Transverse colon (tissue), 4 donors: ENCODE measurements around the gene MCM9. TPM values are rescaled to one million over a fixed set of nuclear protein-coding genes. Genes with fewer than 3 reads are reported as not detected.

Source experiments
- DNase-seq: peaks from one replicate; pipeline ENCODE4 v3.0.0-alpha.2; 2019
- H3K27ac ChIP-seq, 4 donors: fragments of 200-600 bp; sonication (generic); 2 replicates each; pipeline ENCODE4 v1.5.1; 2016 to 2018; ENCODE audit warnings: inconsistent platforms in 4 of 4
- H3K27me3 ChIP-seq: fragments of 200-600 bp; sonication (generic); 2 replicates; pipeline ENCODE4 v1.5.1; 2017; ENCODE audit warnings: inconsistent platforms
- H3K36me3 ChIP-seq, 4 donors: fragments of 200-600 bp; sonication (generic); 2 replicates each; pipeline ENCODE4 v1.5.1; 2017 to 2019; ENCODE audit warnings: inconsistent platforms in 4 of 4
- H3K4me1 ChIP-seq, 4 donors: fragments of 200-600 bp; sonication (generic); 2 replicates each; pipeline ENCODE4 v1.5.1; 2017 to 2020; ENCODE audit warnings: inconsistent platforms in 4 of 4
- H3K4me3 ChIP-seq, 4 donors: fragments of 200-600 bp; sonication (generic); 1 replicate in 1 of 4; 2 replicates in 3 of 4; pipeline versions ENCODE4 v1.5.1 to v1.6.1; 2017 to 2019; ENCODE audit warnings: inconsistent platforms in 4 of 4
- H3K9me3 ChIP-seq, 2 donors: fragments of 200-600 bp; sonication (generic); 2 replicates each; pipeline ENCODE4 v1.5.1; 2017 to 2019; ENCODE audit warnings: inconsistent platforms in 2 of 2
- CTCF ChIP-seq, 5 experiments: fragments of 200-600 bp in 3 of 5; fragments of 450-650 bp in 2 of 5; sonication (generic) in 3 of 5; IDR thresholded peaks; 1 replicate in 2 of 5; 2 replicates in 3 of 5; pipeline ENCODE4 v1.5.1; 2016 to 2017; ENCODE audit warnings: antibody characterized with exemption in 5 of 5, inconsistent platforms in 3 of 5, mild to moderate bottlenecking in 2 of 5, moderate library complexity in 1 of 5
- EP300 ChIP-seq: sonication (generic); formaldehyde crosslinking; IDR thresholded peaks from one replicate; pipeline ENCODE4 v1.6.1; 2017; ENCODE audit warnings: antibody characterized with exemption, low read depth
- POLR2A ChIP-seq: fragments of 450-650 bp; IDR thresholded peaks from one replicate; pipeline ENCODE4 v1.6.1; 2016; ENCODE audit warnings: antibody characterized with exemption, mild to moderate bottlenecking, moderate library complexity
- POLR2AphosphoS5 ChIP-seq, 3 donors: sonication (generic); formaldehyde crosslinking; IDR thresholded peaks; one replicate each; pipeline ENCODE4 v1.6.1; 2016; ENCODE audit warnings: antibody characterized with exemption in 3 of 3
- WGBS, 2 donors: methylation state at CpG; one replicate each; pipeline ENCODE4 v1.1.5; 2018; ENCODE audit warnings: low coverage in 1 of 2; 5-methylcytosine and 5-hydroxymethylcytosine counted together
- in situ Hi-C, 4 donors: fragments of 200-750 bp; cut with MboI; loops; one replicate each; pipeline versions ENCODE4 v1.15.0 to v1.15.1; 2017; ENCODE audit warnings: low sequenced_read_pairs in 3 of 4, low pct_ligation_motif_present in 1 of 4, low pct_unique_long_range_greater_than_20kb in 1 of 4
- intact Hi-C: fragments of 100-400 bp; cut with DNase I; formaldehyde crosslinking; loops from one replicate; pipeline ENCODE4 v1.15.1; 2023; ENCODE audit warnings: low total_unique reads
- total RNA-seq, 4 donors: library from RNA; depleted of rRNA; stranded (reverse); fragments of >200 nt; gene quantifications; one replicate each; pipeline ENCODE4 v1.1.0, GENCODE V29; 2016

The MCM9 gene
- total RNA-seq, 4 donors from 2014 or later, result 5.2 to 27.6 (median 19.0) TPM

GRCh38 chr6:118789954-118790353 is 145.0 kb downstream of the MCM9 start:
- H3K36me3 ChIP-seq, result no peaks in the 10 kb centered on the region
- H3K9me3 ChIP-seq, result no peaks in the 10 kb centered on the region
- H3K4me1 ChIP-seq, result peaks cover 0 to 5% (median under 1%) of the 10 kb centered on the region in 4 donors
- TF ChIP-seq POLR2A (no peak), CTCF (IDR thresholded peaks at IDR 0.05) (no peak), POLR2AphosphoS5 (IDR thresholded peaks at IDR 0.05) (no peak), EP300 (no peak)
- H3K4me3 ChIP-seq, result no peak overlapping the region
- H3K27ac ChIP-seq, result no peak overlapping the region
- no peak for DNase-seq
- intact Hi-C loops, result no loop called here
- in situ Hi-C loops, result loop anchor here (25.0 kb wide), 2 partner anchors 228 to 503 kb away; no protein-coding TSS in a partner anchor
- 63 to 77% methylated on average over 4 of the region's 4 CpGs for WGBS, 2 donors
- H3K27me3 ChIP-seq, result no peaks in the 10 kb centered on the region

- Histone ChIP-seq H3K36me3 (no peaks in the 10 kb centered on the region), H3K27ac (no peak overlapping the region), H3K9me3 (no peaks in the 10 kb centered on the region), H3K4me1 (peaks cover 0 to 11% (median 3%) of the 10 kb centered on the region in 4 donors), H3K27me3 (no peaks in the 10 kb centered on the region), H3K4me3 (no peak overlapping the region)
- 91 to 100% methylated on average over 1 to 5 of the region's 5 CpGs for WGBS, 2 donors
- DNase-seq, result no peak
- in situ Hi-C loops, result loop anchor here (25.0 kb wide), 2 partner anchors 227 to 502 kb away; no protein-coding TSS in a partner anchor
- no peak for TF ChIP-seq EP300
- no peak for TF ChIP-seq CTCF (IDR thresholded peaks at IDR 0.05)
- no peak for TF ChIP-seq POLR2A
- TF ChIP-seq POLR2AphosphoS5 (IDR thresholded peaks at IDR 0.05), result no peak
- intact Hi-C loops, result no loop called here
Measured at GRCh38 chr6:118789419-118789818, 145.5 kb downstream of the MCM9 start.

GRCh38 chr6:118788702-118789101 is 146.3 kb downstream of the MCM9 start:
- in situ Hi-C loops, result loop anchor here (25.0 kb wide), 2 partner anchors 226 to 501 kb away; no protein-coding TSS in a partner anchor

More at GRCh38 chr6:118788702-118789101, 146.3 kb downstream of the MCM9 start:
- Histone ChIP-seq H3K36me3 (no peaks in the 10 kb centered on the region), H3K4me3 (no peak overlapping the region), H3K9me3 (no peaks in the 10 kb centered on the region), H3K4me1 (peaks cover 0 to 14% (median 3%) of the 10 kb centered on the region in 4 donors), H3K27ac (no peak overlapping the region), H3K27me3 (no peaks in the 10 kb centered on the region)
- WGBS, 2 donors, result 75 to 85% methylated on average over 3 to 4 of the region's 4 CpGs
- DNase-seq, result no peak
- TF ChIP-seq POLR2AphosphoS5 (IDR thresholded peaks at IDR 0.05) (no peak), POLR2A (no peak), EP300 (no peak), CTCF (IDR thresholded peaks at IDR 0.05) (no peak)
- intact Hi-C loops, result no loop called here
